Ascending aorta (tissue), 2 donors: Measurements from ENCODE around the gene CHRNG. TPM values are rescaled to one million over a fixed set of nuclear protein-coding genes. Genes with fewer than 3 reads are reported as not detected.

Experiments
- DNase-seq, 2 donors: peaks; one replicate each; pipeline ENCODE4 v3.0.0-alpha.2; 2019; ENCODE audit warnings: low spot score in 2 of 2
- H3K27ac ChIP-seq, 2 donors: fragments of 200-600 bp; sonication (generic); one replicate each; pipeline ENCODE4 v1.5.1; 2016 to 2017; ENCODE audit warnings: mild to moderate bottlenecking in 1 of 2
- H3K27me3 ChIP-seq: fragments of 200-600 bp; sonication (generic); one replicate; pipeline ENCODE4 v1.5.1; 2017
- H3K36me3 ChIP-seq, 2 donors: fragments of 200-600 bp; sonication (generic); one replicate each; pipeline ENCODE4 v1.5.1; 2016
- H3K4me1 ChIP-seq, 2 donors: fragments of 200-600 bp; sonication (generic); one replicate each; pipeline ENCODE4 v1.5.1; 2016 to 2017; ENCODE audit warnings: mild to moderate bottlenecking in 1 of 2
- H3K4me3 ChIP-seq, 2 donors: fragments of 200-600 bp; sonication (generic); one replicate each; pipeline ENCODE4 v1.5.1; 2016 to 2017; ENCODE audit warnings: mild to moderate bottlenecking in 1 of 2
- H3K9me3 ChIP-seq, 2 donors: fragments of 200-600 bp; sonication (generic); one replicate each; pipeline ENCODE4 v1.5.1; 2016
- CTCF ChIP-seq, 3 experiments: fragments of 200-600 bp in 2 of 3; fragments of 450-650 bp in 1 of 3; sonication (generic) in 2 of 3; IDR thresholded peaks; one replicate each; pipeline ENCODE4 v1.5.1; 2016 to 2019; ENCODE audit warnings: antibody characterized with exemption in 3 of 3, mild to moderate bottlenecking in 1 of 3, moderate library complexity in 1 of 3
- intact Hi-C: fragments of 100-400 bp; cut with DNase I; formaldehyde crosslinking; loops from one replicate; pipeline ENCODE4 v1.15.1; 2023
- total RNA-seq: library from RNA; depleted of rRNA; stranded (reverse); fragments of >200 nt; gene quantifications from one replicate; pipeline ENCODE4 v1.1.0, GENCODE V29; 2016

Gene CHRNG
- total RNA-seq, 1 donor from 2014 or later: not detected

GRCh38 chr2:232502911-232503808, 36.3 kb upstream of the CHRNG start:
- no peaks in the 10 kb centered on the region for H3K36me3 ChIP-seq
- DNase-seq: no peak
- H3K9me3 ChIP-seq: no peaks in the 10 kb centered on the region
- peak overlapping the region; percentile 39 to 67 for H3K4me3 ChIP-seq
- H3K27me3 ChIP-seq: no peaks in the 10 kb centered on the region
- TF ChIP-seq CTCF (IDR thresholded peaks at IDR 0.05): no peak
- H3K27ac ChIP-seq: no peak overlapping the region
- intact Hi-C loops: no loop called here
- peaks cover 4 to 7% of the 10 kb centered on the region in 2 donors for H3K4me1 ChIP-seq

DNA sequence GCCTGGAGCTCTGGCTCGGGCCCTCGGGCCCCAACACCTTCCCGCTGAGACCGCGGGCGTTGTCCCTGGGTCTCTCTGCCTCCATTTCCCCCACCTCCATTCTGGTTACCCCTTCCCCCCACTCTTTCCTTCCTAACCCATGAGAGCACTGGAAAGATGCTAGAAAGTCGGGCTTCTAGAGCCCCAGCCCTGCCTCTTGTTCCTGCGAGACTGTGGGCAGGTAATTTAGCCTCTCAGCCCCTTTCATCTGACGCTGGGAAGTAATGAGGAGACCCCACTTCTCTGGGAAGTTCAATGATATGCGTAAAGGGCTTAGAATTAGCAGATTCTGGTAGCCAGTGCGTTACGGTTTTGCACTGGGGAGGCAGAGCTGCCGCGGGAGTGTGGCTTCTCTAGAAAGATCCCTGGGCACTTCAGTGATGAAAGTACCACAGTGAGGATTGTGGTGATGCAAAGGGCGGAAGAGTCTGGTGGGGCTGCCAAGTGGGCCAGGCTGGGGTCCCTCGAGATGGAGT, 35.6 kb upstream of the CHRNG start:
- peaks cover 4 to 7% of the 10 kb centered on the region in 2 donors for H3K4me1 ChIP-seq
- TF ChIP-seq CTCF (IDR thresholded peaks at IDR 0.05): no peak
- no peak overlapping the region for H3K27ac ChIP-seq
- H3K27me3 ChIP-seq: no peaks in the 10 kb centered on the region
- H3K36me3 ChIP-seq: no peaks in the 10 kb centered on the region
- H3K9me3 ChIP-seq: no peaks in the 10 kb centered on the region
- intact Hi-C loops: no loop called here
- DNase-seq: no peak
- H3K4me3 ChIP-seq: peak overlapping the region; percentile 39 to 67

GRCh38 chr2:232504438-232504837, 35.1 kb upstream of the CHRNG start:
- Histone ChIP-seq H3K9me3 (no peaks in the 10 kb centered on the region), H3K27me3 (no peaks in the 10 kb centered on the region), H3K27ac (no peak overlapping the region), H3K4me1 (peaks cover 4 to 7% of the 10 kb centered on the region in 2 donors), H3K36me3 (no peaks in the 10 kb centered on the region), H3K4me3 (no peak overlapping the region)
- intact Hi-C loops: no loop called here
- no peak for TF ChIP-seq CTCF (IDR thresholded peaks at IDR 0.05)
- DNase-seq: no peak

DNA sequence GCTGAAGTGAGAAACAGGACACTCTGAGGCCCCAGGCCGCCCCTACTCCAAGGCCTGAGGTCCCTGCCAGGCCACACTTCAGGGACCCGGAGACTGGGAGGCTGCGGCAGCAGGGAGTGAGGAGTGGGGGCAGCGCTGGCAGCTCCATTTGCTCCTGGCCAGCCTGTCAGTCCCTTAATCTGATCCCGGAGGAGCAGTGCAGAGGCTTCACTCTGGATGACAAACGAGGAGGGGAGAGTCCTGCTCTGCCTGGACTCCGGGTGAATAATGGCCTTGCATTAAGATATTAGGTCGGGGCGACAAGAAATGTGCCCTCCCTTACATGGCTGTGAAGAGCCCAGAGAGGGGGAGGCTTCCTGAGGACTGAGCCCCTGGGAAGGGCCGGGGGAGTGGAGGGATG, 33.6 kb upstream of the CHRNG start:
- Histone ChIP-seq H3K4me1 (peaks cover 4 to 7% of the 10 kb centered on the region in 2 donors), H3K9me3 (no peaks in the 10 kb centered on the region), H3K36me3 (no peaks in the 10 kb centered on the region), H3K4me3 (no peak overlapping the region), H3K27ac (no peak overlapping the region), H3K27me3 (no peaks in the 10 kb centered on the region)
- intact Hi-C loops: no loop called here
- DNase-seq: no peak
- no peak for TF ChIP-seq CTCF (IDR thresholded peaks at IDR 0.05)

DNA sequence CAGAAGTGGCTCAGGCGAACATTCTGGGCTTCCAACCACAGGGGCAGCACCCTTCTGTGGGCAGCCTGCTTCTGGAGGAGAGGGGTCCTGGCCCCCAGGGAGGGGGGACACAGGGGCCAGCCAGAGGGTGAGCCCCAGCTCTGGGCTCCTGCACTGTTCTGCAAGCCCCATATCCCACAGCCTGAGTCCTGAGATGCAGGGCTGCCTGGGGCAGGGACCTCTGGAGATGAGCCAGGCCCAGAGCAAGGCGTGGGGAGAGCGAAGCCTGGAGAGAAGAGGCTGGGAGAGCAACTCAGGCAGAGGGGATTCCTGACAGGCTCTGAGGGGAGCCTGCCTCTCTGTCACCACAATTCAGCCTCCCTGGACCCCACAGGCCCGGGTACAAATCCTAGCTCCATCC, 32.8 kb upstream of the CHRNG start:
- intact Hi-C loops: no loop called here
- Histone ChIP-seq H3K4me3 (no peak overlapping the region), H3K36me3 (no peaks in the 10 kb centered on the region), H3K4me1 (peaks cover 4 to 7% of the 10 kb centered on the region in 2 donors), H3K9me3 (no peaks in the 10 kb centered on the region), H3K27me3 (no peaks in the 10 kb centered on the region), H3K27ac (no peak overlapping the region)
- DNase-seq: no peak
- no peak for TF ChIP-seq CTCF (IDR thresholded peaks at IDR 0.05)
